Measurements from ENCODE around the gene SLC46A2. TPM values are rescaled to one million over a fixed set of nuclear protein-coding genes. Genes with fewer than 3 reads are reported as not detected.

SLC46A2 gene
- total RNA-seq, 2 experiments from 2014 or later: not detected

Other genes starting within 250 kb of the SLC46A2 start
- 10 to 100 TPM; 40.3 to 46.5 TPM for gene INIP, start 172.8 kb downstream of the SLC46A2 start, total RNA-seq
- gene SNX30, start 140.1 kb downstream of the SLC46A2 start, total RNA-seq: 1 to 10 TPM; 6.9 to 7.4 TPM
- under 1 TPM; 0.35 to 0.42 TPM for gene ZNF883, start 121.3 kb upstream of the SLC46A2 start, total RNA-seq
- under 1 TPM; 0.45 to 0.52 TPM for gene ZFP37, start 165.8 kb upstream of the SLC46A2 start, total RNA-seq

All from activated CD4-positive, alpha-beta T cell treated with anti-CD3 and anti-CD28 coated beads, Interleukin-2, amount 10 ng/mL, durations not matched to agents 7 days and 5 days (primary cell).